ENCODE data around the gene CARD8. TPM values are rescaled to one million over a fixed set of nuclear protein-coding genes. Genes with fewer than 3 reads are reported as not detected.

Gene CARD8
- total RNA-seq, 1 donor from 2014 or later, result 171 TPM

GRCh38 chr19:48213959-48214358 is 41.8 kb downstream of the CARD8 start:
- intact Hi-C loops (cut with micrococcal nuclease), result no loop called here

GRCh38 chr19:48210005-48210404 is 45.7 kb downstream of the CARD8 start:
- intact Hi-C loops (cut with micrococcal nuclease), result no loop called here

- intact Hi-C loops (cut with micrococcal nuclease), result no loop called here
These were observed 49.2 kb downstream of the CARD8 start for GRCh38 chr19:48206397-48207093.

- intact Hi-C loops (cut with micrococcal nuclease), result loop anchor here (1.0 kb wide), 2 partner anchors 34 to 56 kb away; partner anchors contain the start of genes LIG1 and ZSWIM9
These were observed 51.7 kb downstream of the CARD8 start for GRCh38 chr19:48203794-48204628.

- intact Hi-C loops (cut with micrococcal nuclease), result no loop called here
These were observed 52.4 kb downstream of the CARD8 start for GRCh38 chr19:48203222-48203793.

DNA sequence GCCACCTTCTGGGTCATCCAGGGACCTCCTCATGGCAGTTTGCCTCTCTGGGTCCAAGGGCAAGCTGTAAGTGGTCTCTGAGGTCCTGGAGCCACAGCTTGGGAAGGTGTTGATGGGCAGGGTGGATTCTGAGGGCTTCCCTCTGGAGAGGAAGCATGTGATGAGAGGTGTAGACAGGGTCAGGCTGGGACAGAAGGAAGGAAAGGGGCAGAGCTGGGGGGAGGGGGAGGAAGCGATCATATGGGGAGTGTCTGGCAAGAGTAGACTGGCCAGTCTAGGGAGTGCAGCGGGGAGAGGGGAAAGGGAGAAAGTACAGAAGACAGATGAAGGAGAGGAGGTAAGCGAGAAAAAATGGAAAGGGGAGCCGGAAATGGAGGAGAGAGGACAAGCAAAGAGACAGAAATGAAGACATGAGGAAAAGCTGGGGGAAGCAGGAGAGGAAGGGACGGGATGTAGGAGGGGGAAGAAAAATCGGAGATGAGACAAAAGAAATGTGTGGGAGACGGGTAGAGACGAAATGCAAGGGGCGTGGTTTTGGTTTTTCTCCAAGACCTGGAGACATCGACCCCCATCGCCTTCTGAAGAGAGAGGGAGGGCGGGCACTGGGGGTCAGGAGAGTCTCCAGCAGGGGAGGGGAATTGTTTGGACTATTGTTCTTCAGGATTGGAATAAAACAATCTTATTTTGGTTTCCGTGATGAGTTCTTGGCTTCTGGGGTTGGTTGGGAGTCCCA is 58.6 kb downstream of the CARD8 start:
- intact Hi-C loops (cut with micrococcal nuclease), result no loop called here

GRCh38 chr19:48196321-48196763 is 59.4 kb downstream of the CARD8 start:
- intact Hi-C loops (cut with micrococcal nuclease), result no loop called here

DNA sequence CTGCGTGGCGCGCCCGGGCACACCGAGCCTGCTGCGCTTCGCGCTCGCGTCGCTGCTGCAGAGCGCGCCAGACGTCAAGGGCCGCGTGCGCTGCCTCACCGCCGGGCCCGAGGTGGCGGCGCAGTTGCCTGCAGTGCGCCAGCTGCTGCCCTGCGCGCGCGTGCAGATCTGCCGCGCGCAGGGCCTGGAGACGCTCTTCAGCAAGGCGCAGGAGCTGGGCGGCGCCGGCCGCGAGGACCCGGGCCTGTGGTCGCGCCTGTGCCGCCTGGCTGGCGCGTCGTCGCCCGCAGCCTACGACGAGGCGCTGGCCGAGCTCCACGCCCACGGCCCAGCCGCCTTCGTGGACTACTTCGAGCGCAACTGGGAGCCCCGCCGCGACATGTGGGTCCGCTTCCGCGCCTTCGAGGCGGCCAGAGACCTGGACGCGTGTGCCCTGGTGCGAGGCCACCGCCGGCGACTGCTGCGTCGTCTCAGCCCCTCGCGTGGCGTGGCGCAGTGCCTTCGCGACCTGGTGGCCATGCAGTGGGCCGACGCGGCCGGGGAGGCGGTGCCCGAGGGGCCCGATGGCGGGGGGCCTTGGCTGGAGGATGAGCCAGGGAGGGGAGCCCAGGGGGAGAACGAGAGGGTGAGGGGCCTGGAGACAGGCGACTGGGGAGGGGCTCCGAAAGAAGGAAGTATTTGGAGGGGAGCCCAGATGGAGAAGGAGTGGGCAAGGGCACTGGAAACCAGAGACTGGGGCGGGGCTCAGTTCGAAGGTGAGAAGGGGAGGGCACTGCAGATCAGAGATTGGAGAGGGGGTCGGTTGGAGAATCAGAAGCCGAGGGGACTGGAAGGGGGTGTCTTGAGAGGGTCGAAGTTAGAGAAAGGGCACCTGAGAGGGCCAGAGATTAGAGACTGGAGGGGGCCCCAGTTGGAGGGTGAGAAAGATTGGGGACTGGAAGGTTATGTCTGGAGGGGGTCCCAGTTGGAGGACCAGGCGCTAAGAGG is 60.6 kb downstream of the CARD8 start:
- intact Hi-C loops (cut with micrococcal nuclease), result no loop called here

- intact Hi-C loops (cut with micrococcal nuclease), result no loop called here
These were observed 61.5 kb downstream of the CARD8 start for GRCh38 chr19:48194041-48194843.

DNA sequence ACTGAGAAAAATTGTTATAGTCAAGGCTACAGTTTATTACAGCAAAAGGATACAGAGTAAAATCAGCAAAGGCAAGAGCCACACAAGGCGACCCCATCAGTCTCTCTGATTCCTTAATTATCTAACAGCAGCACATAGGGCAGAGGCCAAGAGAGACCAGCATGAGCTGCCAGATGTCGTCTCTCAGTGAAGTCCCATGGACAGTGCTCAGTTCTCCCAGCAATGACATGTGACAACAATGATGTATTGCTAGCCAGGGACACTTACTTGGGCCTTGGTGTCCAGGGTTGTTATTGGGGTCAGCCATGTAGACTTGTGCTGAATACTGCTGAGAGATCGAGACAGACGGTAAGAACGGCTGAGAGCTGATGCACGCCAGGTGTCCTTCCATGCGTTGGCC is 63.0 kb downstream of the CARD8 start:
- intact Hi-C loops (cut with micrococcal nuclease), result no loop called here

- intact Hi-C loops (cut with micrococcal nuclease), result no loop called here
These were observed 64.8 kb downstream of the CARD8 start for GRCh38 chr19:48190885-48191284.

DNA sequence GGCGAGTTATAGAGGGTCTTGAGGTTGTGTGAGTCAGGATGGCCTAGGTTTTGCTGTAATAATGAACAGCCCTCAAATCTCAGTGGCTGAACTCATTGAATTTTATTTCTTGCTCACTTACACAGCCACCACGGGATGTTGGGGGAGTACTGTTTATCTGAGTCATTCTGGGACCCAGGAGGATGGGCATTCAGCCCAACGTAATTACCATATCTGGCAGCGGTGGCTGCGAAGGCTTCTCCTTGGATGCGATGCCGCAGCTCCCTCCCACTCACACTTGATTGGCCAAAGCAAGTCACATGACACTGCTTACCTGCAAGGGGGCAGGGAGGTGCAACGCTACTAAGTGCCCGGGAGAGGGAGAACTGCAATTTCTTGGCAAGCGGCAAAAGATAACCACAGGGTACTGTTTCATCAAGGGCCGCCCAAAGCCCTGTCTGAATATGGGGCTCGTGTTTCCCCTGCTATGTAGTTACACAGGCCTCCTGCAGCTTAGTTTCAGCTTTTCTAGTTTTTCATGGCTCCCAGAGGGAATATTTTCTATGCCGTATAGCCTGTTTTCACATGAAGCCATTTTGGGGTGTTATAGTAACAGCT is 65.3 kb downstream of the CARD8 start:
- intact Hi-C loops (cut with micrococcal nuclease), result no loop called here

GRCh38 chr19:48186541-48186991 is 69.1 kb downstream of the CARD8 start:
- intact Hi-C loops (cut with micrococcal nuclease), result no loop called here

- intact Hi-C loops (cut with micrococcal nuclease), result no loop called here
These were observed 69.7 kb downstream of the CARD8 start for GRCh38 chr19:48186015-48186414.

- intact Hi-C loops (cut with micrococcal nuclease), result no loop called here
These were observed 72.4 kb downstream of the CARD8 start for GRCh38 chr19:48183356-48183755.

DNA sequence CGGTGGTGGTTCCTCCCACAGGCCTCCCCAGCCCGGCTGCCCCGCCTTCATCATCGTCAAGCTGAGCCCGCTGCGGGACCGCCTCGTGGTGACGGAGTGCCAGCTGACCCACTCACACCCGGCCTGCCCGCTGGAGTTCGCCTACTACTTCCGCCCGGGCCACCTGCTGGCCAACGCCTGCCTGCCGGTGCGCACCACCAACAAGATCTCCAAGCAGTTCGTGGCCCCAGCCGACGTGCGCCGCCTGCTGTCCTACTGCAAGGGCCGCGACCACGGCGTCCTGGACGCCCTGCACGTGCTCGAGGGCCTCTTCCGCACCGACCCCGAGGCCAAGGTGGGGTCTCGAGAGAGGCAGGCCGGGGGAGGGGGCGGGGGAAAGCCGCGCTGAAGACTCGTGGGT is 73.3 kb downstream of the CARD8 start:
- intact Hi-C loops (cut with micrococcal nuclease), result no loop called here

DNA sequence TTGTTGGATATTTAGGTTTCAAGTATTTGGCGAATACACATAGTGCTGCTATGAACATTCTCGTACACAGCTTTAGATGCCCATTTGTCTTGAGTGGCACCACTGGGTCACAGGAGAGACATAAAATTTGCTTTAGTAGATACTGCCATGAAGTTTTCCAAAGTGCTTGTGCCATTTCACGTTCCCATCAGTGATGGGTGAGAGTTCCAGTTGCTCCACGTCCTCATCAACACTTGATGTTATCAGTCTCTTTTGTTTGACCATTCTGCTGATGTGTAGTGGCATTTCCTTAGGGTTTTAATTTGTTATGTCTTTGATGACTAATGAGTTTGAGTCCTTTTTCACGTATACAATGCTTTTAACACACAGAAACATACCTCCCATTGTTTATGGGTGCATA is 74.2 kb downstream of the CARD8 start:
- intact Hi-C loops (cut with micrococcal nuclease), result no loop called here

DNA sequence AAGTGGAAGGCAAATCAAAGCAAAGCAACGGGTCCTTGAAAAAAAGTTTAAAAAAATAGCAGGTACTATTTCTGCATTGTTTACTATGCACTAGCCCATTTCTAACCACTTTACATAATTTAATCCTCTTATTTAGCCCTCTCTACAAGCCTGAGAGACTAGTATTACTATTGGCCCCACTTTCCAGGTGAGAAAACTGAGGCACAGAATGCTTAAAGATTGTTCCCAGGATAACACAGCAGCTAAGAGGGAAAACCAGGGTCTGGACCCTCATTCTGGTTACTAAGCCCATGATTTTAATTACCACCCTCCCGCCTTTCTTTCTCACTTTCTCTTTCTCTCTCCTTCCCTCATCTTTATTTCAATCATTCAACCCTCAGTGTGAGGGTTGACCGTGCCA is 79.5 kb downstream of the CARD8 start:
- intact Hi-C loops (cut with micrococcal nuclease), result no loop called here

GRCh38 chr19:48175578-48175977 is 80.1 kb downstream of the CARD8 start:
- intact Hi-C loops (cut with micrococcal nuclease), result no loop called here
